Caco-2 (cell line): ENCODE measurements around the gene CBX7. TPM values are rescaled to one million over a fixed set of nuclear protein-coding genes. Genes with fewer than 3 reads are reported as not detected.

Experiments used
- BruUV-seq: library from RNA; stranded (reverse); fragments of 400-500 nt; replicated peaks from 2 replicates; lab custom pipeline; 2021; lab: Mats Ljungman, UMichigan
- CTCF ChIA-PET: fragments of 300-600 bp; sonication (Branson Sonifier 250); formaldehyde crosslinking; loops from one replicate; lab custom pipeline; 2022; ENCODE audit warnings: antibody characterized with exemption; lab: Charles Lee
- POLR2A ChIA-PET: fragments of 300-600 bp; sonication (Branson Sonifier 250); formaldehyde crosslinking; loops from one replicate; lab custom pipeline; 2022; ENCODE audit warnings: antibody characterized with exemption; lab: Charles Lee
- DNase-seq, 2 experiments: peaks; one replicate each; pipeline versions ENCODE4 v3.0.0 to v3.0.0-alpha.2; 2020 to 2022
- H3K27me3 ChIP-seq: replicated peaks from 2 replicates; pipeline ENCODE4 v1.6.0; 2011; ENCODE audit warnings: low read length; ENCODE audit not compliant: control insufficient read depth, insufficient read depth
- H3K36me3 ChIP-seq: 2 replicates; pipeline ENCODE4 v1.5.1; 2011; ENCODE audit warnings: low read length; ENCODE audit not compliant: control insufficient read depth, insufficient read depth
- H3K4me1 ChIP-seq: fragments of 250-450 bp; sonication (Bioruptor Pico); 2 replicates; pipeline ENCODE4 v1.5.1; 2020; ENCODE audit warnings: mild to moderate bottlenecking
- H3K4me3 ChIP-seq: 2 replicates; pipeline ENCODE4 v1.5.1; 2011; ENCODE audit warnings: low read depth, mild to moderate bottlenecking, control low read depth, low read length
- H3K9me3 ChIP-seq: fragments of 250-450 bp; sonication (Bioruptor Pico); 2 replicates; pipeline ENCODE4 v1.5.1; 2020; ENCODE audit warnings: mild to moderate bottlenecking, moderate library complexity
- H3K27ac Mint-ChIP-seq: one replicate; pipeline ENCODE4 v1.8.0; 2022; ENCODE audit warnings: mixed read lengths; ENCODE audit not compliant: unreplicated experiment
- H3K27me3 Mint-ChIP-seq: one replicate; pipeline ENCODE4 v1.8.0; 2022; ENCODE audit warnings: mixed read lengths; ENCODE audit not compliant: insufficient read depth, unreplicated experiment
- H3K36me3 Mint-ChIP-seq: one replicate; pipeline ENCODE4 v1.8.0; 2022; ENCODE audit warnings: mild to moderate bottlenecking, mixed read lengths; ENCODE audit not compliant: insufficient read depth, unreplicated experiment
- H3K4me1 Mint-ChIP-seq: one replicate; pipeline ENCODE4 v1.8.0; 2022; ENCODE audit warnings: low read depth, mixed read lengths; ENCODE audit not compliant: unreplicated experiment
- H3K4me3 Mint-ChIP-seq: one replicate; pipeline ENCODE4 v1.8.0; 2022; ENCODE audit warnings: mild to moderate bottlenecking, moderate library complexity, mixed read lengths; ENCODE audit not compliant: unreplicated experiment
- H3K9me3 Mint-ChIP-seq: one replicate; pipeline ENCODE4 v1.8.0; 2022; ENCODE audit warnings: mixed read lengths; ENCODE audit not compliant: unreplicated experiment
- intact Hi-C: fragments of 100-400 bp; cut with micrococcal nuclease; formaldehyde crosslinking; loops from one replicate; pipeline ENCODE4 v1.10.0; 2022; ENCODE audit not compliant: unreplicated experiment
- total RNA-seq: library from RNA; stranded (reverse); gene quantifications from 2 replicates; pipeline ENCODE4 v1.2.3, GENCODE V29; 2022
- TF ChIP-seq, protein P1 (sequence below), 2 experiments: fragments of 200-600 bp in 1 of 2; IDR thresholded peaks; 1 replicate in 1 of 2; 2 replicates in 1 of 2; pipeline versions ENCODE4 v1.5.1 to v1.8.0; 2011 to 2022; ENCODE audit warnings: antibody characterized with exemption in 1 of 2, control low read depth in 1 of 2, inconsistent platforms in 1 of 2, low read depth in 1 of 2, low read length in 1 of 2, mild to moderate bottlenecking in 1 of 2, moderate library complexity in 1 of 2; ENCODE audit not compliant: insufficient read depth in 1 of 2, severe bottlenecking in 1 of 2, unreplicated experiment in 1 of 2

Gene CBX7
- total RNA-seq, 1 experiment from 2014 or later, result 4.4 TPM

DNA sequence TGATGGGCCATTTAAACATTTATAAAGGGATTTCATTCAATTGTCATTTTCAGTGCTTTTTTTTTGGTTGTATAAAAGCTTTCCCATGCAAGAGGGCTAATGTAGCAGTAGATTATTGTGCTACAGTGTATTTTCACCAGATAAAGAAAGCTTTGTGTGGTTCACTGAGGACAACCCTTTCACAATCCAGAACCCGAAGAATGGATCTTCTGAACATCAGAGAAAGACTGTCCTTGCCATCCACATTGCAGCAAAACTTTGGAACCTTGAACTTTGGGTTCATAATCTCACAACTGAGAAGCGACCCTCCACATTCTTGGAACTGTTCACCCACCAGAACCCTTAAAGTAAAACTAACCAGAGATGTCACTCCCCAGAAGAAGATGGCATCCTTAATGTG is 46.2 kb downstream of the CBX7 start:
- Mint-ChIP-seq H3K9me3 (no peaks in the 10 kb centered on the region), H3K4me1 (peaks cover 10% of the 10 kb centered on the region), H3K4me3 (no peak overlapping the region), H3K27me3 (no peaks in the 10 kb centered on the region), H3K36me3 (peaks cover 9% of the 10 kb centered on the region), H3K27ac (no peak overlapping the region)
- Histone ChIP-seq H3K4me1 (peaks cover 18% of the 10 kb centered on the region), H3K9me3 (no peaks in the 10 kb centered on the region), H3K4me3 (no peak overlapping the region), H3K36me3 (no peaks in the 10 kb centered on the region), H3K27me3 (no peaks in the 10 kb centered on the region)
- CTCF ChIA-PET, result no interaction called here
- TF ChIP-seq, protein P1, sequence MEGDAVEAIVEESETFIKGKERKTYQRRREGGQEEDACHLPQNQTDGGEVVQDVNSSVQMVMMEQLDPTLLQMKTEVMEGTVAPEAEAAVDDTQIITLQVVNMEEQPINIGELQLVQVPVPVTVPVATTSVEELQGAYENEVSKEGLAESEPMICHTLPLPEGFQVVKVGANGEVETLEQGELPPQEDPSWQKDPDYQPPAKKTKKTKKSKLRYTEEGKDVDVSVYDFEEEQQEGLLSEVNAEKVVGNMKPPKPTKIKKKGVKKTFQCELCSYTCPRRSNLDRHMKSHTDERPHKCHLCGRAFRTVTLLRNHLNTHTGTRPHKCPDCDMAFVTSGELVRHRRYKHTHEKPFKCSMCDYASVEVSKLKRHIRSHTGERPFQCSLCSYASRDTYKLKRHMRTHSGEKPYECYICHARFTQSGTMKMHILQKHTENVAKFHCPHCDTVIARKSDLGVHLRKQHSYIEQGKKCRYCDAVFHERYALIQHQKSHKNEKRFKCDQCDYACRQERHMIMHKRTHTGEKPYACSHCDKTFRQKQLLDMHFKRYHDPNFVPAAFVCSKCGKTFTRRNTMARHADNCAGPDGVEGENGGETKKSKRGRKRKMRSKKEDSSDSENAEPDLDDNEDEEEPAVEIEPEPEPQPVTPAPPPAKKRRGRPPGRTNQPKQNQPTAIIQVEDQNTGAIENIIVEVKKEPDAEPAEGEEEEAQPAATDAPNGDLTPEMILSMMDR (IDR thresholded peaks at IDR 0.05; ENCODE audit: insufficient read depth in 1 of 2, low read depth in 1 of 2, low read length in 1 of 2, severe bottlenecking in 1 of 2, unreplicated experiment in 1 of 2), result no peak
- no peak for DNase-seq
- no TSS peak for BruUV-seq
- POLR2A ChIA-PET, result no interaction called here
- intact Hi-C loops, result no loop called here

DNA sequence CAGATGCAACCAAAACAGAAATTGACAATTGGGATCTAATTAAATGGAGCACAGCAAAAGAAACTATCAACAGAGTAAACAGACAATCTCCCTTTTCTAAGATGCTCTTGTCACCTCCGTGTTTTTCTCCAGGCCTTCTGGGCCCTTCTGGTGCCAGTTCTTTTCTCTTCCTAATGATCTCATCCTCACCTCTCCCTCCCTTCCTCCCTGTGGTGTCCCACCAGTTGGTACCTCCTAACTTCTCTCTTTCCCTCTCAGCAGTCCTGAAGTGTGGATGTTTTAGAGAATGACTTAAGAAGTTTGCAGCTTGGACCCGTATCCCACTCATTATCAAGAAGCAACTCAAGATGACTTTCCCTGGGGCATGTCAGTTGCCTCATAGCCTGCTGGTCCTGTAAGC is 49.0 kb downstream of the CBX7 start:
- Mint-ChIP-seq H3K4me3 (no peak overlapping the region), H3K36me3 (peaks cover 3% of the 10 kb centered on the region), H3K4me1 (no peaks in the 10 kb centered on the region), H3K27ac (no peak overlapping the region), H3K27me3 (no peaks in the 10 kb centered on the region), H3K9me3 (no peaks in the 10 kb centered on the region)
- TF ChIP-seq, protein P1 (IDR thresholded peaks at IDR 0.05; ENCODE audit: insufficient read depth in 1 of 2, low read depth in 1 of 2, low read length in 1 of 2, severe bottlenecking in 1 of 2, unreplicated experiment in 1 of 2), result no peak
- H3K9me3 ChIP-seq, result no peaks in the 10 kb centered on the region
- no peak overlapping the region for H3K4me3 ChIP-seq
- intact Hi-C loops, result no loop called here
- no TSS peak for BruUV-seq
- H3K4me1 ChIP-seq, result peaks cover 5% of the 10 kb centered on the region; the same call in 1 of the 2 replicates
- CTCF ChIA-PET, result no interaction called here
- H3K27me3 ChIP-seq, result no peaks in the 10 kb centered on the region
- no peak for DNase-seq
- no peaks in the 10 kb centered on the region for H3K36me3 ChIP-seq
- POLR2A ChIA-PET, result no interaction called here

DNA sequence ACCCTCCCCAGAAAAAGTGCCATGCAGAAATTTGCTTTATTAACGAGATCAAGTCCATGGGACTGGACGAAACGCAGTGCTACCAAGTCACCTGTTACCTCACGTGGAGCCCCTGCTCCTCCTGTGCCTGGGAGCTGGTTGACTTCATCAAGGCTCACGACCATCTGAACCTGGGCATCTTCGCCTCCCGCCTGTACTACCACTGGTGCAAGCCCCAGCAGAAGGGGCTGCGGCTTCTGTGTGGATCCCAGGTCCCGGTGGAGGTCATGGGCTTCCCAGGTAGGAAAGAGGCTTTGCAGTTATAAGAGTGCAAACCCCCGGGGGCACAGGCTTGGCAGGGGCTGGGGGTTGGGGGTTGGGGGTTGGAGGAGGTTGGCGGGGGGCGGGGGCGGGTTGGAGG is 51.3 kb downstream of the CBX7 start:
- H3K9me3 ChIP-seq, result no peaks in the 10 kb centered on the region
- Mint-ChIP-seq H3K27me3 (no peaks in the 10 kb centered on the region), H3K4me1 (no peaks in the 10 kb centered on the region), H3K36me3 (no peaks in the 10 kb centered on the region), H3K4me3 (no peak overlapping the region), H3K27ac (no peak overlapping the region), H3K9me3 (no peaks in the 10 kb centered on the region)
- no peaks in the 10 kb centered on the region for H3K27me3 ChIP-seq
- DNase-seq, result no peak
- H3K4me1 ChIP-seq, result no peaks in the 10 kb centered on the region
- intact Hi-C loops, result no loop called here
- H3K4me3 ChIP-seq, result no peak overlapping the region
- CTCF ChIA-PET, result no interaction called here
- TF ChIP-seq, protein P1 (IDR thresholded peaks at IDR 0.05; ENCODE audit: insufficient read depth in 1 of 2, low read depth in 1 of 2, low read length in 1 of 2, severe bottlenecking in 1 of 2, unreplicated experiment in 1 of 2), result no peak
- BruUV-seq, result no TSS peak
- POLR2A ChIA-PET, result no interaction called here
- no peaks in the 10 kb centered on the region for H3K36me3 ChIP-seq
